T-helper 17 cell (primary cell): Measurements from ENCODE around the gene BRAT1. TPM values are rescaled to one million over a fixed set of nuclear protein-coding genes. Genes with fewer than 3 reads are reported as not detected.
A peak's percentile ranks its signal among the peaks of the same experiment; 100 is the strongest.

Experiments
- ATAC-seq: fragments of 150-1000 bp; cut with Tn5 transposase; 2 replicates; pipeline ENCODE4 v1.10.0; 2021; ENCODE audit warnings: mild to moderate bottlenecking, moderate library complexity
- DNase-seq, 3 donors: peaks; one replicate each; pipeline versions ENCODE4 v3.0.0 to v3.0.0-alpha.2; 2020 to 2021
- H3K9me3 ChIP-seq: one replicate; pipeline ENCODE4 v1.7.0; 2013; ENCODE audit warnings: low read length, mild to moderate bottlenecking; ENCODE audit not compliant: control insufficient read depth, poor library complexity, severe bottlenecking
- H3K27ac Mint-ChIP-seq: one replicate; pipeline ENCODE4 v1.8.0; 2022; ENCODE audit warnings: mild to moderate bottlenecking, moderate library complexity, mixed read lengths
- H3K27me3 Mint-ChIP-seq: one replicate; pipeline ENCODE4 v1.8.0; 2022; ENCODE audit warnings: mixed read lengths
- H3K36me3 Mint-ChIP-seq: one replicate; pipeline ENCODE4 v1.8.0; 2022; ENCODE audit warnings: low read depth, mixed read lengths
- H3K4me1 Mint-ChIP-seq: one replicate; pipeline ENCODE4 v1.8.0; 2022; ENCODE audit warnings: mild to moderate bottlenecking, mixed read lengths
- H3K4me3 Mint-ChIP-seq: one replicate; pipeline ENCODE4 v1.8.0; 2022; ENCODE audit warnings: mild to moderate bottlenecking, moderate library complexity, mixed read lengths
- total RNA-seq, 4 donors: library from RNA in 2 of 4; stranded (reverse) in 2 of 4; gene quantifications; one replicate each; pipeline ENCODE4 v1.2.3 and lab custom pipeline; 2022 to 2026

BRAT1 gene
- total RNA-seq (10 to 100 TPM; 19.5 to 20.5 TPM), total RNA-seq (lab: John Stamatoyannopoulos, UW) (60.2 to 72.4 reads per million in 2 donors)

DNA sequence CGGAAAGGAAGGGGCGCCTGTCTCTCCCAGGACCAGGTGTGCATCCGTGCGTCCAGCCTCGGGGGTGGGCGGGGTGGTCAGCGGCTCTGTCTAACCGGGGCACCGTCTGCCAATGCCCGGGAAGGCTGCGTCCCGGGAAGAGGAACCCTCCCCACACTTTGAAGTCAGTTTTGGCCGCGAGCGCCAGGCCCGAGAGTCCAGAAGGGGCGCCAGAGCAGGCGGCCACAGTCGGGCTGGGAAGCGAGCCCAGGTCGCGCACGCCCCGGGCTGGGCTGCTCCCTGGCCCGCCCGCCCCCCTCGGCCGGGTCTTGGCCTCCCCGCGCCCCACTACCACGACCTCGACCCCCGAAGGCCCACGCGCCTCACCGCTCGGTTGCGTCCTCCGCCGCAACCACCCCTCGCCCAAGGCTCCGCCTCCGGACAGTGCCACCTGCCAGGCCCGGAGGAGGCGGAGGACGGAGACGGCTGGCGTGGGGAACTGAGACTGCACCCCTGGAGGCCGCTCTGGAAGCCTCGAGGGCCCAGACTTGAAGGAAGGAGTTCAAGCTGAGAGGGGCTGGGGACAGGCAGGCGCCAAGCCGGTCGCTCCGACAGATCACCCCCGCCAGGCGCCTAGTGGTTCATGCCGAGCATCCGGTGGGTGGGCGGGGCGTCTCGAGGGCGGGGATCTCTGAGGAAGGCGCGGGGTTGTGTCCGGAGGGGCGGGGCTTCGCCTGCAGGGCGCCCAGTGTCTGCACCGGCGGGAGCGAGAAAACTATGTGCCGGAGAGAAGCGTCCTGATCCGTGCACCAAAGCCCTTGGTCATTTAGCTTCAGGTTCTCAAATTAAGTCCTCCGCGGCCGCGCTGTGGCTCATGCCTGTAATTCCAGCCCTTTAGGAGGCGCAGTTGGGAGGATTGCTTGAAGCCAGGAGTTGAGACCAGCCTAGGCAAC is at the start of gene BRAT1:
Gene BRAT1 (minus strand): TSS at position 404 of the 932 bp plus-strand sequence. CDS start 1,093 bp downstream, outside the sequence.
- ATAC-seq = peak; percentile 90
- no peaks in the 10 kb centered on the region for H3K27me3 Mint-ChIP-seq
- peak within 1 kb of the TSS; percentile 49 for H3K27ac Mint-ChIP-seq
- peak; percentile 84 to 96 (median 94) for DNase-seq
- H3K36me3 Mint-ChIP-seq = no peaks in the 10 kb centered on the region
- peak within 1 kb of the TSS; percentile 91 for H3K4me3 Mint-ChIP-seq
- H3K9me3 ChIP-seq = no peaks in the 10 kb centered on the region
- peaks cover 30% of the 10 kb centered on the region for H3K4me1 Mint-ChIP-seq

DNA sequence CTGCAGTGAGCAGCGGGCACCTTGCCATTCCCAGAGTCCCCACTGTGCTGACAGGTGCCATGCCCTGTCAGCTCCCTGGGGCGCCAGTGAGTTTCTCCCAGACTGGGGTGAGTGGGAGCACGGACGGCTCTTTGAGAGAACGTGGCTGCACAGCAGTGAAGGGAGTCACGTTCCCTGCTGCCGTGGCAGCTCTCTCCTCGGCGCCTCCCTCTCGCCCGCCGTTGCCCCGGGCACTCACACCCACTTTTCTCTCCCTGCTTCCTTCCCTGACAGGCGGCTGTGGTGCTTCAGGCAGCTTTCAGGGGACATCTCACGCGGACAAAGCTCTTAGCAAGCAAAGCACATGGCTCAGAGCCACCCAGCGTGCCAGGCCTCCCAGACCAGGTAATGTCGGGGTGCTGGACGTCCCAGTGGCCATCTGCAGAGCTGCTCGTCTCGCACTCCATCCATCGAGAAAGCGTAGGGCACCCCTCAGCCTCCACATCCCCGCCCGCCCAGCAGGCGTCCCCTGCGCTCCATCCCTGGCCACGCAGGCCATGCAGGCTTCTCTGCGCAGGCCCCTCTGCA is 49.4 kb upstream of the BRAT1 start:
- H3K9me3 ChIP-seq = no peaks in the 10 kb centered on the region
- Mint-ChIP-seq H3K27ac (no peak overlapping the region), H3K27me3 (no peaks in the 10 kb centered on the region), H3K4me3 (no peak overlapping the region), H3K36me3 (peaks cover 2% of the 10 kb centered on the region), H3K4me1 (peaks cover 9% of the 10 kb centered on the region)
- no peak for DNase-seq
- ATAC-seq = no peak

DNA sequence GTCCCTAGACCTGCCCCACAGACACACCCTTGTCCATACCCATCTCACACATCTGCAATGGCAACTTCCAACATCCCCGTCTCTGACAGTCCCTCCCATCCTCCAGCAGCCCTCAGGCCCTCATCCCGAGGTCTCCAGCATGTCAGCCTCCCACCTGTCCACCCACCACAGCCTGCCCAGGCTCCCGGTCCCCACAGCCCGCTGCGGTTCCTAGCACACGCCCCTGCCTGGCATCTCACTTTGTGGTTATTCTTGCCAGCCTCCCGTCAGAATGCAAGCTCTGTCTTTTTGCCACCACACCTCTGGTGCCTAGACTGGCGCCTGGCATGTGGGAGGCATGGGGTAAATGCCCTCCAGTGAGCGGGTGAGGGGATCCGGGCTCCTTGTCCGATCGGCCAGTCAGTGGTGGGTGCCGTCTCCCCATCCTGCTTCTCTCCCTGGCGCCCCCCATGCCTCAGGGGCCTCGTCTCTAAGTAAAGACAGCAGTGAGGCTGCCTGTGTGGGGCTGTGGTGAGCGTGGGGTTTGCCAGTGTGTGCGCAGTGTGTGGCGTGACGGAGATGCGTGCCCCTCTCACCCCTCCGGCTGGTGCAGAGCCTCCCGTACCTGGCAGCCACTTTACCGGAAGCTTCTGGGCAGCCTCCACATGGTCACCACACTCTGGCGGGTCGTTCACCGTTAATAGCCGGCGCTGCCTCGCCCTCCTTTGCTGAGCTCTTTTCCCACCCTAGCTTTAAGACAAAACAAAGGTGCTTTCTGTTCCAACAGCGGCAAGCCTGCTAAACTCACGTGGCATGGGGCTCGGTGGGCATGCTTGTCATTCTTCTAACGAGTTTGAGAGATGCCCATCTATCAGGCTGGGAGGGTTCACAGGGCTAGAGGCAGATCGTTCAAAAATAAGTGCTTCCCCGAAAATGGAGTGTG is 48.0 kb upstream of the BRAT1 start:
- Mint-ChIP-seq H3K36me3 (peaks cover 2% of the 10 kb centered on the region), H3K4me1 (peaks cover 7% of the 10 kb centered on the region), H3K27ac (no peak overlapping the region)

DNA sequence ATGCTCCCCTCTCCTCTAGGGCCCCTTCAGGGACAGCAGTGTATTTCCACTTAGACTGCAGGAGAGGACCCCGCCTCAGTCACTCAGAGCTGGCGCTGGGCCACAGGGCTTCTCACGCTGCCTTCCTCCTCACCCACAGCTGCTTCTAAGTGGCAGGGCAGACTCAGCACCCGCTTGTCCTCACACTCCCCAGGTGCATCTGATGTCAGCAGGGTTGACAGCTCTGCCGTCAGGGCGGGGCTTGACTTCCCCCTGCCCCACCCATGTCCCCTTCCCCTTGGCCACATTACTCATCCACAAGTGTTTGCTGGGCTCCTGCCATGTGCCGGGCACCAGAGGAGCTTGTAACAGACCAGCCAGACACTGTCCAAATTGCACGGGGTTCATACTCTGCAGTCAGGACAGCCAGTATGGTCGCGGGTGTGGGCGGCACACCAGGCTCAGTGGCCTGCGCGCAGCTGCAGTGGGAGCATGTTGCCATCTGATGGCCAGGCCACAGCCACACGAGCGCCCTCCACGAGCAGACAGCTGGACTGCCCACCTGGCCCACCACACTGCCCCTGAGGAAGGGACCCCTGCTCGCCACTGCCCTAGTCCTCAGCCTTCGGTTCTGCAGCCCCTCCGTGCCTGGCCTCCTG is 47.2 kb upstream of the BRAT1 start:
- H3K27ac Mint-ChIP-seq = no peak overlapping the region
- no peaks in the 10 kb centered on the region for H3K27me3 Mint-ChIP-seq
- ATAC-seq (no peak), DNase-seq (no peak)
- H3K4me1 Mint-ChIP-seq = peaks cover 4% of the 10 kb centered on the region
- peaks cover 2% of the 10 kb centered on the region for H3K36me3 Mint-ChIP-seq
- no peak overlapping the region for H3K4me3 Mint-ChIP-seq
- no peaks in the 10 kb centered on the region for H3K9me3 ChIP-seq

More for the DNA sequence above, 48.0 kb upstream of the BRAT1 start:
- H3K27me3 Mint-ChIP-seq = no peaks in the 10 kb centered on the region
- DNase-seq = no peak
- no peak overlapping the region for H3K4me3 Mint-ChIP-seq
- H3K9me3 ChIP-seq = no peaks in the 10 kb centered on the region
- ATAC-seq = no peak

DNA sequence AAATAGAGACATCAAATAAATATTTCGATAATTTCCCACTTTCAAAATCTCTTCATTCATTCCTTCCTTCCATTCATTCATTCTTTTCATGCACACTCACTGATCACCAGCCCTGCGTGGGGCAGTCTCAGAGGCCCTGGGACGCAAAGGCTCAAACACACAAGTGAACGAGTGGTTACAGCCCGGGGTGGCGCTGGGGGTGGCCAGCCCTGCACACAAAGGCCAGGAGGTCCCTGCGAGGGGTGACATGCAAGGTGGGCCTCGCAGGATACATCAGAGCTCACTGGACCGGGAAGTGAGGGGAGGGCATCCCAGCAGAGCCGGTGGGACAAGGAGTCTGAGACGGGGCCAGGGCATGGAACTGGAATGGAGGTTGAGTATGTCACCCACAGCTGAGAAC is 46.6 kb upstream of the BRAT1 start:
- peaks cover 2% of the 10 kb centered on the region for H3K36me3 Mint-ChIP-seq
- ATAC-seq (no peak), DNase-seq (no peak)
- H3K27me3 Mint-ChIP-seq = no peaks in the 10 kb centered on the region
- H3K27ac Mint-ChIP-seq = no peak overlapping the region
- peaks cover 4% of the 10 kb centered on the region for H3K4me1 Mint-ChIP-seq
- no peak overlapping the region for H3K4me3 Mint-ChIP-seq
- no peaks in the 10 kb centered on the region for H3K9me3 ChIP-seq

DNA sequence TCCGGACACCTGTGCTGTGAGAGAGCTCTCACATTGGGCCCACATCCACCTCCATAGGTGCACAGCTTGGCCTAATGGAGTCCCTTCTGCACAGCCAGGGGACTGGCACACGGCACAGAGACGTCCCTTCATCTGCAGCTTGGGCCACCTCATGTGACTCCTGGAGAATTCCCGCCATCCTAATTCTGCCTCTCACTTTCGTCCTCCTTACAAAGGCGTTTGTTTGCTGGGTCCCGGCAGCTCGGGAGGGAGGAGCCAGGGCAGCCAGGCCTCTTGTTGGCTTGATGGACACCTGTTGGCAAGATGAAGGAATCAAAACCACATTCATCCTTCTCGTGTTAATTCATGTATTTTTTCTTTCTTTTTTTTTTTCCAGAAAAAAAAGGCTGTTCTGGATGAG is 45.7 kb upstream of the BRAT1 start:
- ATAC-seq (no peak), DNase-seq (no peak)
- no peaks in the 10 kb centered on the region for H3K27me3 Mint-ChIP-seq
- no peak overlapping the region for H3K27ac Mint-ChIP-seq
- H3K4me3 Mint-ChIP-seq = no peak overlapping the region
- peaks cover 4% of the 10 kb centered on the region for H3K4me1 Mint-ChIP-seq
- peaks cover 2% of the 10 kb centered on the region for H3K36me3 Mint-ChIP-seq
- H3K9me3 ChIP-seq = no peaks in the 10 kb centered on the region

DNA sequence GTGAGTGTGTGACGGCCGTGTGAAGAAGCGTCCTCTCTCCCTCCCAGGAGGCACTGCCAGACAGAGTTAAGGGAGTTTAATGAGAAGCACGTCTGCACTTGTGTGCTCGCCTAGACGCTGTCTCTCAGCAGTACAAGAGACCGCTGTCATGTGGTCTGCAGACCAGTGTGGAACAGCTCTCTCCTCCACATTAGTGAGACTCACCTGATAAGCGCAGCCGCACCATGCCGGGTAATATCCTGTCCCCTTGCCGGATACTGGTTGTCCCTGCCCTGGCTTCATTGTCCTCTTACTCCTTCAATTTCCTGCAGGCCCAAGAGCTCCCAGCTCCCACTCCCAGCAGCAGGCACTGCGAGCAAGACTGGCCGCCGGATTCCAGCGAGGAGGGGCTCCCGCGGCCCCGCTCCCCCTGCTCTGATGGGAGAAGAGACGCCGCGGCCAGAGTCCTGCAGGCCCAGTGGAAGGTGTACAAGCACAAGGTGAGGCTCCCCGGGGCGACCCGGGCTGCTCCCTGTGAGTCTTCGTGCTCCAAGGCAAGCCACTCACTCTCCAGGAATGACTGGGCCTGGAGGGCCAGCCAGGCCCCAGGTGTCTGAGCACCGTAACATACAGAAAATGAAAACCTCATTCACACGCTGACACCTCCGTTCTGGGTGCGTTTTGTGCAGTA is 43.0 kb upstream of the BRAT1 start:
- H3K9me3 ChIP-seq = no peaks in the 10 kb centered on the region
- ATAC-seq (no peak), DNase-seq (no peak)
- peaks cover 4% of the 10 kb centered on the region for H3K4me1 Mint-ChIP-seq
- no peaks in the 10 kb centered on the region for H3K27me3 Mint-ChIP-seq
- H3K27ac Mint-ChIP-seq = no peak overlapping the region
- no peak overlapping the region for H3K4me3 Mint-ChIP-seq
- H3K36me3 Mint-ChIP-seq = peaks cover 2% of the 10 kb centered on the region

DNA sequence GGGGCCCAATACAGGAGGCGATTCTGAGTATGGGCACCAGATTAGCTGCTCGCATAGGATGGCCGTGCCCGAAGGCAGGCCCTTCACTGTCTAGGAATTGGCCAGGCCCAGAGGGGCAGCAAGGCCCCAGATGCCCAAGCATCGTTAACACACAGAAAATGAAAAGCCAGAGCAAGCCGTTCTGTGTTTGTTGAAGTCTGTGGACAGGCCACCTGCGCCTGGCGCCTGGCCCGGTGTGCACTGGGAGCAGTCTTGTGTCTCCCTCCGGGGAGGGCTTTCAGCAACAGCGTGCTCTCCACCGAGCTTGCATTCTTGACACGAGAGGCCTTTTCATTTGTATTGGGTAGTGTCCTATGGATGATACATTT is 41.9 kb upstream of the BRAT1 start:
- H3K27me3 Mint-ChIP-seq = no peaks in the 10 kb centered on the region
- H3K27ac Mint-ChIP-seq = no peak overlapping the region
- peaks cover 4% of the 10 kb centered on the region for H3K4me1 Mint-ChIP-seq
- no peak overlapping the region for H3K4me3 Mint-ChIP-seq
- no peaks in the 10 kb centered on the region for H3K9me3 ChIP-seq
- DNase-seq (no peak), ATAC-seq (no peak)
- H3K36me3 Mint-ChIP-seq = peaks cover 2% of the 10 kb centered on the region

DNA sequence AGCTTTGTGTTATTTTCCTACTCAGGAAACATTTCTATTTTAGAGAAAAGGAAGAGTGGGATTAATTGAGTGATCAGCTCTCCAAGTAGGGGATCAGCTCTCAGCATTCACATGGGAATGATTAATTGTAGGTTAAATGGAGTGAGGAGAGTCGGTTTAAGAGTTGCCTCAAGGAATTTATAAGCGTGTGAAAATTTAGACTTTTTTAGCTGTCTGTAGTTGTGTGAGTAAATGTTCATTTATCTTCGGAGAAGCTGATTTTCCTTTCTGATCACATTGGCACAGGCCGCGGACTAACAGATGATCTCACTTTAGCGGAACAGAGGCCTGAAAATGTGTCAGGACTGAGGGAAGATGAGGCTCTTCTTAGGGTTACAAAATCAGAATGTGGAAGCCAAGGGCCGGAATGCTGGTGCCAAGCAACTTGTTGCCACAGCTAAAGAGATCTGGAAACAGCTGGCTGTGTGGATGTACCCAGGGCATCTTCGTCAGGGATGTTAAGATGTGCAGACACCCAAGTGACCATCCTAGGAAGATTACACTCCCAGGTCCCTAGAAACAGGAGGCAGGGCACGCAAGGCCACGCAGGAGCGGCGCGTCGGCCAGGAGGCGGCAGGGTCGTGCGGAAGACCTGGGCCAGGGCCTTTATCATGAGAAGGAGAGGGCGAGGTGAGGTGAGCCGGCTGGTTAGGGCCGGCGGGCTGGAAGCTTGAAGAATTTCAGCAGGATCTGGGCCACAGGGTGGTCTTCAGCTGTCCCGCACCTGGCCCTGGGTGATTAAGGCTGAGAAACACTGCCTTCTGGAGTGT is 41.3 kb upstream of the BRAT1 start:
- DNase-seq (no peak), ATAC-seq (no peak)
- no peak overlapping the region for H3K27ac Mint-ChIP-seq
- H3K9me3 ChIP-seq = no peaks in the 10 kb centered on the region
- no peaks in the 10 kb centered on the region for H3K27me3 Mint-ChIP-seq
- peaks cover 2% of the 10 kb centered on the region for H3K4me1 Mint-ChIP-seq
- H3K36me3 Mint-ChIP-seq = no peaks in the 10 kb centered on the region
- H3K4me3 Mint-ChIP-seq = no peak overlapping the region

DNA sequence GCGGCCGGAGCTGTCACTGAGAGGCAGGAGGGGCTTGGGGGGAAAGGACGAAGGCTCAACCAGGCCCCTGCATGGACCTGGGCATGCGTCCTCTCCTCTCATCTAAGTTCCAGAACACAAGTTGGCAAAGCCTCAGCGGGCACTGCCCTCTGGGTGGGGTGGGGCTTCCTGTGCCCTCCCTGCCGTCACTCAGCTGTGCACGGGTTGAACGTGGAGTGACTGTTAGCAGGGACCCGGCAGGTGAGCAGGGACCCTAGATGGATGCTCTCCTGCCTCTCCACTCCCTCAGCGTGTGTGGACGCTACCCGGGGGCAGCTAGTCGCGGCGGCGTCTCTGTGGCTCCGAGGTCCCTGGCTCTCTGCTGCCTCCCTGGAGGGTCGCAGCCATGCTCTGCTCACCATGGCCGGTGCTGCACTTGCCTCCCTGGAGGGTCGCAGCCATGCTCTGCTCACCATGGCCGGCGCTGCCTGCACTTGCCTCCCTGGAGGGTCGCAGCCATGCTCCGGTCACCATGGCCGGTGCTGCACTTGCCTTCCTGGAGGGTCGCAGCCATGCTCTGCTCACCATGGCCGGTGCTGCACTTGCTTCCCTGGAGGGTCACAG is 40.0 kb upstream of the BRAT1 start:
- Mint-ChIP-seq H3K4me3 (no peak overlapping the region), H3K36me3 (no peaks in the 10 kb centered on the region)
- ATAC-seq = no peak

DNA sequence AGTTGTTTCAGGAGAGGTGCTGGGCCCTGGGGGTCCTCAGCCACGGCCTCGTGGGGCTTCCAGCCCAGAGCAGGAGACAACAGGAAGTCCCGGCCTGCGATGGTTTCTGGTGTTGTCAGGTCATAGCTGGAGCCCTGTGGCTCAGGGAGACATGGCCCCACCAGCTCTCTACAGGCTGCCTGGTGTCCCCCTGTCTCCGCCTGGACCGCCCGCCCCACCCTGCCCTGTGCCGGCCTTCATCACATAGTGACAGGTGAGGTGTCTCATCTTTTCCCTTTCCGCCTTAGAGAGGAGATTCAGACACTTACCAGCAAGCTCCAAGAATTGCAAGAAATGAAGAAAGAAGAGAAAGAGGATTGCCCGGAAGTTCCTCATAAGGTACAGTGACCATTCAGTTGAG is 39.3 kb upstream of the BRAT1 start:
- no peak overlapping the region for H3K4me3 Mint-ChIP-seq
- no peak overlapping the region for H3K27ac Mint-ChIP-seq
- DNase-seq = no peak
- H3K27me3 Mint-ChIP-seq = no peaks in the 10 kb centered on the region
- no peaks in the 10 kb centered on the region for H3K9me3 ChIP-seq
- H3K4me1 Mint-ChIP-seq = peaks cover 2% of the 10 kb centered on the region
- ATAC-seq = no peak
- no peaks in the 10 kb centered on the region for H3K36me3 Mint-ChIP-seq

More for the DNA sequence above, 40.0 kb upstream of the BRAT1 start:
- no peaks in the 10 kb centered on the region for H3K27me3 Mint-ChIP-seq
- no peak for DNase-seq
- H3K9me3 ChIP-seq = no peaks in the 10 kb centered on the region
- peaks cover 2% of the 10 kb centered on the region for H3K4me1 Mint-ChIP-seq
- H3K27ac Mint-ChIP-seq = no peak overlapping the region
